ENCODE data around the gene CLASP1. TPM values are rescaled to one million over a fixed set of nuclear protein-coding genes. Genes with fewer than 3 reads are reported as not detected.
"Not testable (repeated sequence)": the region's sequence is repeated elsewhere in the genome, so short reads cannot be mapped to it uniquely, and the experiment has no call there.

Gene CLASP1
- total and polyA plus RNA-seq, 4 experiments from 2014 or later, result 3.3 to 68.7 (median 42.1) TPM

DNA sequence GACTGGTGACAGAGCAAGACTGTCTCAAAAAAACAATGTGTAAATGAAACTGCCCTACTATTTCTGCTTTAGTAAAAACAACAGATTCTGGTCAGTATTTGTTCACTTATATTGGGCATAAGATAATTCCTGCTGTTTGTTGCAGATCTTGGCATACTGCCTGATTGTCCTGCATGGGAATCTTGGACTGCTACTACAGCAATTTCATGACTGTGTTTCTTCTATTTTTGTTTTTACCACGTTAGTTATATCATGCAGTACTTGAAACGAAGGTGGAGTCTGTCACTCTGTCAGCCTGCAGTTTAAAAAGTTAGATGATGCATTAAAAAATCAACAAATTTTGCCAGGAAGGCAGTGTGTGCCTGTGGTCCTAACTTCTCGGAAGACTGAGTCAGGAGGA is 14.2 kb upstream of the CLASP1 start:
- no peak overlapping the region for H3K4me3 ChIP-seq (ENCODE audit: low read length in 2 of 2)
- Mint-ChIP-seq H3K9me3 (no peaks in the 10 kb centered on the region), H3K36me3 (peaks cover 0 to 1% of the 10 kb centered on the region in 2 donors), H3K4me1 (peaks cover 0 to 11% (median 7%) of the 10 kb centered on the region in 4 donors), H3K27ac (no peak overlapping the region), H3K4me3 (no peak overlapping the region), H3K27me3 (no peaks in the 10 kb centered on the region)
- H3K36me3 ChIP-seq (ENCODE audit: insufficient read depth, low read length), result no peaks in the 10 kb centered on the region
- no peaks in the 10 kb centered on the region for H3K9me3 ChIP-seq (ENCODE audit: control insufficient read depth in 1 of 2, low read length in 2 of 2)
- H3K27ac ChIP-seq (ENCODE audit: low read depth, low read length), result no peak overlapping the region
- no peaks in the 10 kb centered on the region for H3K4me1 ChIP-seq (ENCODE audit: insufficient read depth, low read length)
- ChIA-PET POLR2A (ENCODE audit: partially characterized antibody) (interaction anchor here (1.0 to 1.3 kb wide), 2 partner anchors 14 to 29 kb away, joined by 3 to 4 read pairs; no protein-coding TSS in a partner anchor), CTCF (ENCODE audit: partially characterized antibody) (no interaction called here)
- no peaks in the 10 kb centered on the region for H3K27me3 ChIP-seq (ENCODE audit: insufficient read depth, low read length)
- intact Hi-C loops (cut with micrococcal nuclease), result no loop called here
- no peak for DNase-seq

DNA sequence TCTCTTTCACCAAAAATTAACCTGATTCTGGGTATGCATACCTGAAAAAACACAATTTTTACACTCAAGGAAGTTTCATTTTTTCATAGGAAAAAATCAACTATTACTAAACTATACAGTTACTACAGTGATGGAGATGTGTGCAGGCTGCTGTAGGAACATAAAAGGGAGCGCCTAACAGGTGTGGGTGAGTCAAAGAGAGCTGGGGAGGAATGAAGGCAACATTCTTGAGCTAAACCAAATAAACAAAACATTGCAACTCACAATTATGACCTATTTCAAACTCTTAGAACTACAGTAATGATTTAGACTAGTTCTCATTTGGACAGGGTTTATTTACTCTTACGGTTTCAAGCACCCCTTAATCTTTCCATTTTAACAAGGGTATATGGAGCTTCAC is 13.4 kb upstream of the CLASP1 start:
- no peak overlapping the region for H3K4me3 ChIP-seq (ENCODE audit: low read length in 2 of 2)
- no peaks in the 10 kb centered on the region for H3K27me3 ChIP-seq (ENCODE audit: insufficient read depth, low read length)
- no peak for DNase-seq
- peaks cover 0 to 1% of the 10 kb centered on the region in 2 donors for H3K36me3 Mint-ChIP-seq
- H3K27me3 Mint-ChIP-seq, result no peaks in the 10 kb centered on the region
- ChIA-PET CTCF (ENCODE audit: partially characterized antibody) (no interaction called here), POLR2A (ENCODE audit: partially characterized antibody) (interaction anchor here (1.0 kb wide), 1 partner anchor 28 kb away, joined by 3 read pairs; no protein-coding TSS in a partner anchor)
- no peak overlapping the region for H3K4me3 Mint-ChIP-seq
- no peak overlapping the region for H3K27ac Mint-ChIP-seq
- no peaks in the 10 kb centered on the region for H3K9me3 Mint-ChIP-seq
- no peaks in the 10 kb centered on the region for H3K4me1 ChIP-seq (ENCODE audit: insufficient read depth, low read length)
- intact Hi-C loops (cut with micrococcal nuclease), result no loop called here
- H3K36me3 ChIP-seq (ENCODE audit: insufficient read depth, low read length), result no peaks in the 10 kb centered on the region
- no peak overlapping the region for H3K27ac ChIP-seq (ENCODE audit: low read depth, low read length)
- peaks cover 0 to 15% (median 8%) of the 10 kb centered on the region in 4 donors for H3K4me1 Mint-ChIP-seq
- H3K9me3 ChIP-seq (ENCODE audit: control insufficient read depth in 1 of 2, low read length in 2 of 2), result no peaks in the 10 kb centered on the region

GRCh38 chr2:121659933-121660332 is 10.7 kb upstream of the CLASP1 start:
- Histone ChIP-seq H3K4me3 (ENCODE audit: low read length in 2 of 2) (no peak overlapping the region), H3K4me1 (ENCODE audit: insufficient read depth, low read length) (no peaks in the 10 kb centered on the region), H3K27ac (ENCODE audit: low read depth, low read length) (no peak overlapping the region), H3K9me3 (ENCODE audit: control insufficient read depth in 1 of 2, low read length in 2 of 2) (no peaks in the 10 kb centered on the region), H3K36me3 (ENCODE audit: insufficient read depth, low read length) (no peaks in the 10 kb centered on the region), H3K27me3 (ENCODE audit: insufficient read depth, low read length) (no peaks in the 10 kb centered on the region)
- intact Hi-C loops (cut with micrococcal nuclease), result no loop called here
- H3K4me1 Mint-ChIP-seq, result peaks cover 2 to 20% (median 11%) of the 10 kb centered on the region in 4 donors
- POLR2A ChIA-PET (ENCODE audit: partially characterized antibody), result interaction anchor here (2.9 kb wide), 1 partner anchor 10 kb away, joined by 10 read pairs; the partner anchor contains the start of gene CLASP1
- no peak overlapping the region for H3K4me3 Mint-ChIP-seq
- peak overlapping the region in 2 of 7 donors; percentile 52 to 72 for H3K27ac Mint-ChIP-seq
- H3K9me3 Mint-ChIP-seq, result no peaks in the 10 kb centered on the region
- H3K27me3 Mint-ChIP-seq, result no peaks in the 10 kb centered on the region
- CTCF ChIA-PET (ENCODE audit: partially characterized antibody), result no interaction called here
- DNase-seq, result no peak
- H3K36me3 Mint-ChIP-seq, result peaks cover 0 to 1% of the 10 kb centered on the region in 2 donors

DNA sequence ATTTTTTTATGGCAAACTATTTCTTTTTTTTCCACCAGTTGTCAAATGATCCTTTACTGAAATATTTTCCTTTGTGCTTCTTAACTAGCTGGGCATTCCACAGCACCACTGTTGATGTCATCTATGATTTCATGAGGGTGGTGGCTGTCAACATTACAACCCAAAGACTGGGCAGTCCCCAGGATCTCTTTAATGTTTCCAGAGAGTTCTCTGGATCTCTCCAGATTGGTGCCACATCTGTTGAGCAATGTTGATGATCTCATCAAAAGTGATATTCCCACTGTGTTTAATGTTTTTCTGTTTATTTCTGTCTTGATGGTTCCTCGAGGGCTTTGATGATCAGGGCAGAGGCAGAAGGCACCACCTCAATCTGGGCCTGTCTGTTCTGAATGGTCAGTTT is 9.1 kb upstream of the CLASP1 start:
- H3K4me3 ChIP-seq (ENCODE audit: low read length in 2 of 2); H3K4me3 Mint-ChIP-seq; intact Hi-C loops (cut with micrococcal nuclease); H3K27ac ChIP-seq (ENCODE audit: low read depth, low read length); H3K36me3 Mint-ChIP-seq; H3K36me3 ChIP-seq (ENCODE audit: insufficient read depth, low read length); CTCF ChIA-PET (ENCODE audit: partially characterized antibody); H3K9me3 ChIP-seq (ENCODE audit: control insufficient read depth in 1 of 2, low read length in 2 of 2); H3K27me3 ChIP-seq (ENCODE audit: insufficient read depth, low read length); H3K27me3 Mint-ChIP-seq; H3K4me1 ChIP-seq (ENCODE audit: insufficient read depth, low read length); DNase-seq; H3K9me3 Mint-ChIP-seq: not testable (repeated sequence)
- H3K4me1 Mint-ChIP-seq, result peaks cover 11 to 32% (median 22%) of the 10 kb centered on the region in 4 donors
- peak overlapping the region in 3 of 7 donors; percentile 18 to 66 (median 18) for H3K27ac Mint-ChIP-seq
- POLR2A ChIA-PET (ENCODE audit: partially characterized antibody), result interaction anchor here (2.9 kb wide), 1 partner anchor 8 kb away, joined by 10 read pairs; the partner anchor contains the start of gene CLASP1

GRCh38 chr2:121653035-121653434 is 3.8 kb upstream of the CLASP1 start:
- CTCF ChIA-PET (ENCODE audit: partially characterized antibody), result no interaction called here
- Histone ChIP-seq H3K27me3 (ENCODE audit: insufficient read depth, low read length) (no peaks in the 10 kb centered on the region), H3K9me3 (ENCODE audit: control insufficient read depth in 1 of 2, low read length in 2 of 2) (no peaks in the 10 kb centered on the region), H3K4me1 (ENCODE audit: insufficient read depth, low read length) (peaks cover 31% of the 10 kb centered on the region), H3K4me3 (ENCODE audit: low read length in 2 of 2) (no peak overlapping the region), H3K27ac (ENCODE audit: low read depth, low read length) (no peak overlapping the region), H3K36me3 (ENCODE audit: insufficient read depth, low read length) (no peaks in the 10 kb centered on the region)
- Mint-ChIP-seq H3K9me3 (peaks cover 0 to 4% (median 0%) of the 10 kb centered on the region in 8 donors), H3K27me3 (peaks cover 0 to 3% of the 10 kb centered on the region in 2 donors), H3K4me1 (peaks cover 33 to 68% (median 46%) of the 10 kb centered on the region in 4 donors), H3K27ac (peak overlapping the region in 4 of 7 donors; percentile 1 to 100 (median 41)), H3K4me3 (peak overlapping the region in 1 of 8 donors; percentile 23), H3K36me3 (peaks cover 4 to 29% of the 10 kb centered on the region in 2 donors)
- intact Hi-C loops (cut with micrococcal nuclease), result no loop called here
- POLR2A ChIA-PET (ENCODE audit: partially characterized antibody), result no interaction called here
- DNase-seq, result no peak

DNA sequence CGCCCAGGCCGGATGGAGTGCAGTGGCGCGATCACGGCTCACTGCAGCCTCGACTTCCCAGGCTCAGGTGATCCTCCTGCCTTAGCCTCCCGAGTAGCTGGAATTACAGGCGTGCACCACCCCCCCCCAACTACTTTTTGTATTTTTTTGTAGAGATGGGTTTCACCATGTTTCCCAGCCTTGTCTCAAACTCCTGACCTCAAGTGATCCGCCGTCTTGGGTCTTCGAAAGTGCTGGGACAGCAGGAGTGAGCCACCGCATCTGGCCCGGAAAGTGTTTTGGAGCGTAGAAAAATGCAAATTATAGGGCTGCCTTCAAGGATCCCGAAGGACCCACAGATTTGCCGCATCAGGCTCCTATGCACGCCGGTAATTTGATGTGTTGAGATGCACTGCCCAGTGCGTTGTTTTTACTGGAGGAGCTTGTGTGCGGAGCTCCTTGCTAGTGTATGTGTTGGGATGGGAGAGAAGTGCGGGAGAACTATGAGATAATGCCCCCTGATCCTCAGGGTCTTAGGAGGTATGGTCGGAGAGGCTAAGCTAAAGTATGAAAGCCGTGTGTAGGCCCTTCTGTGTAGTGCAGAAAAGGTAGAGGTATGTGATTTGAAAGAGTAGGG is 1.2 kb upstream of the CLASP1 start:
- H3K4me3 Mint-ChIP-seq, result peak overlapping the region; percentile 96 to 100 (median 99)
- peak in 2 of 5 donors; percentile 8 to 55 for DNase-seq
- Histone ChIP-seq H3K27ac (ENCODE audit: low read depth, low read length) (peak overlapping the region; percentile 94), H3K4me1 (ENCODE audit: insufficient read depth, low read length) (peaks cover 50% of the 10 kb centered on the region), H3K36me3 (ENCODE audit: insufficient read depth, low read length) (no peaks in the 10 kb centered on the region), H3K27me3 (ENCODE audit: insufficient read depth, low read length) (no peaks in the 10 kb centered on the region), H3K9me3 (ENCODE audit: control insufficient read depth in 1 of 2, low read length in 2 of 2) (no peaks in the 10 kb centered on the region), H3K4me3 (ENCODE audit: low read length in 2 of 2) (peak overlapping the region; percentile 88 to 97)
- POLR2A ChIA-PET (ENCODE audit: partially characterized antibody), result interaction anchor here (0.9 to 5.0 kb wide), 15 partner anchors 9 to 253 kb away, joined by 3 to 152 read pairs (median 8); partner anchors contain the start of genes NIFK, RNU4ATAC and TSN
- H3K36me3 Mint-ChIP-seq, result peaks cover 4 to 32% of the 10 kb centered on the region in 2 donors
- CTCF ChIA-PET (ENCODE audit: partially characterized antibody), result interaction anchor here (1.0 to 3.5 kb wide), 3 partner anchors 50 to 119 kb away, joined by 3 to 32 read pairs (median 6); partner anchors contain the start of gene RNU4ATAC
- peaks cover 0 to 4% (median 0%) of the 10 kb centered on the region in 8 donors for H3K9me3 Mint-ChIP-seq
- peak overlapping the region; percentile 99 to 100 (median 99) for H3K27ac Mint-ChIP-seq
- peaks cover 47 to 87% (median 60%) of the 10 kb centered on the region in 4 donors for H3K4me1 Mint-ChIP-seq
- peaks cover 0 to 3% of the 10 kb centered on the region in 2 donors for H3K27me3 Mint-ChIP-seq
- intact Hi-C loops (cut with micrococcal nuclease), result no loop called here

- Mint-ChIP-seq H3K4me3 (peak overlapping the region; percentile 96 to 100 (median 99)), H3K27me3 (peaks cover 0 to 3% of the 10 kb centered on the region in 2 donors), H3K27ac (peak overlapping the region; percentile 99 to 100 (median 99)), H3K36me3 (peaks cover 4 to 33% of the 10 kb centered on the region in 2 donors), H3K4me1 (peaks cover 50 to 93% (median 65%) of the 10 kb centered on the region in 4 donors), H3K9me3 (peaks cover 0 to 4% (median 0%) of the 10 kb centered on the region in 8 donors)
- ChIA-PET POLR2A (ENCODE audit: partially characterized antibody) (interaction anchor here (0.6 to 5.0 kb wide), 20 partner anchors 9 to 1972 kb away, joined by 3 to 152 read pairs (median 5); partner anchors contain the start of genes NIFK, RNU4ATAC and TSN), CTCF (ENCODE audit: partially characterized antibody) (interaction anchor here (0.8 to 3.5 kb wide), 4 partner anchors 50 to 119 kb away, joined by 3 to 32 read pairs (median 4); partner anchors contain the start of gene RNU4ATAC)
- intact Hi-C loops (cut with micrococcal nuclease), result loop anchor here (1.0 to 5.0 kb wide), 6 partner anchors 50 to 119 kb away; partner anchors contain the start of genes NIFK, RNU4ATAC and TSN
- DNase-seq, result peak; percentile 96 to 99 (median 98)
- no peaks in the 10 kb centered on the region for H3K27me3 ChIP-seq (ENCODE audit: insufficient read depth, low read length)
- peak overlapping the region; percentile 94 for H3K27ac ChIP-seq (ENCODE audit: low read depth, low read length)
- H3K4me3 ChIP-seq (ENCODE audit: low read length in 2 of 2), result peak overlapping the region; percentile 88 to 97
- H3K4me1 ChIP-seq (ENCODE audit: insufficient read depth, low read length), result peaks cover 56% of the 10 kb centered on the region
- no peaks in the 10 kb centered on the region for H3K36me3 ChIP-seq (ENCODE audit: insufficient read depth, low read length)
- H3K9me3 ChIP-seq (ENCODE audit: control insufficient read depth in 1 of 2, low read length in 2 of 2), result no peaks in the 10 kb centered on the region
Measured at GRCh38 chr2:121649596-121650314, 493 bp upstream of the CLASP1 start.

Data from CD4-positive, alpha-beta memory T cell (primary cell).